ENCODE measurements around the gene EBF3. TPM values are rescaled to one million over a fixed set of nuclear protein-coding genes. Genes with fewer than 3 reads are reported as not detected.

Gene EBF3
- total RNA-seq, 1 experiment from 2014 or later = not detected

DNA sequence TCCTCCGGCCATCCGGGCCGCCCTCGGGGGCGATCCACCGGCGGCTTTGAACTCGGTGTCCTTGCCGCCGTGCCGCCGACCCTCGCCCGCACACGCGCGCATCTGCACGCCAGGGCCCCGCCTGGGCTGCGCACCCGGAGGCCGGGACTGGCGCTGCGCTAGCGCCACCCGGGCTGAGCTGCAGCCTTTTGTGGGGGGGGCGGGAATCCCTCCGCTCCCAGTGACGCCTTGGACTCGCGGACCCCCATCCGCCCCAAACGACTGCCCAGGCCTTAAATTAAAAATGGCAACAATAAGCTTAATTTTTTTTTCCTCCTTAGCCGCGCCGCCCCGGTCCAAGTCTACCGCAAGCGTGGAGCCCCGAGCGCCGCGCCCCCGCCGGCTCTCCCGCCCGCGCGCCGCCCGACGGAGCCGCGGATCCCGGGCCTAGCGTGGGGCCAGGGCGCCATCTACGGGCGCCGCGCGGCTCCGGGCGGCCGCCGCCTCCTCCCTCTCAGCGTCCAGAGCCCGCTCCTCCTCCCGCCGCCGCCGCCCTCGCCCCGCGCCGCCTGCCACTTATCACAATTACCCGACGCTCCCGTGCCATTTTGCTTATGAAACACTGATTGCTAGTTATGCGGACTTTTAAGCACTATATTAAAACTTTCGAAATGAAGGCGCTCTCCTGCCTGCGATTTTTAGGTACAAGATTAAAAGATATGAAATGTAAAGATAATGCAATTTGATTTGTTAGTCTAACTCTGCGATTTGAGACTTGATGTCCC is 7.5 kb upstream of the EBF3 start:
- H3K9me3 ChIP-seq (ENCODE audit: low read length) = no peaks in the 10 kb centered on the region
- no peaks in the 10 kb centered on the region for H3K79me2 ChIP-seq (ENCODE audit: low read length)
- POLR2A ChIA-PET (ENCODE audit: unreplicated experiment) = no interaction called here
- no peaks in the 10 kb centered on the region for H3K9me2 ChIP-seq (replicated peaks; ENCODE audit: low read length)
- peaks cover 52% of the 10 kb centered on the region for H3K27me3 ChIP-seq (ENCODE audit: low read length)
- H3F3A ChIP-seq (ENCODE audit: low read length, unreplicated experiment) = no peaks in the 10 kb centered on the region
- H3K36me3 ChIP-seq (ENCODE audit: low read depth, low read length) = no peaks in the 10 kb centered on the region
- TF ChIP-seq, protein P1, sequence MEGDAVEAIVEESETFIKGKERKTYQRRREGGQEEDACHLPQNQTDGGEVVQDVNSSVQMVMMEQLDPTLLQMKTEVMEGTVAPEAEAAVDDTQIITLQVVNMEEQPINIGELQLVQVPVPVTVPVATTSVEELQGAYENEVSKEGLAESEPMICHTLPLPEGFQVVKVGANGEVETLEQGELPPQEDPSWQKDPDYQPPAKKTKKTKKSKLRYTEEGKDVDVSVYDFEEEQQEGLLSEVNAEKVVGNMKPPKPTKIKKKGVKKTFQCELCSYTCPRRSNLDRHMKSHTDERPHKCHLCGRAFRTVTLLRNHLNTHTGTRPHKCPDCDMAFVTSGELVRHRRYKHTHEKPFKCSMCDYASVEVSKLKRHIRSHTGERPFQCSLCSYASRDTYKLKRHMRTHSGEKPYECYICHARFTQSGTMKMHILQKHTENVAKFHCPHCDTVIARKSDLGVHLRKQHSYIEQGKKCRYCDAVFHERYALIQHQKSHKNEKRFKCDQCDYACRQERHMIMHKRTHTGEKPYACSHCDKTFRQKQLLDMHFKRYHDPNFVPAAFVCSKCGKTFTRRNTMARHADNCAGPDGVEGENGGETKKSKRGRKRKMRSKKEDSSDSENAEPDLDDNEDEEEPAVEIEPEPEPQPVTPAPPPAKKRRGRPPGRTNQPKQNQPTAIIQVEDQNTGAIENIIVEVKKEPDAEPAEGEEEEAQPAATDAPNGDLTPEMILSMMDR (conservative IDR thresholded peaks at IDR 0.05; ENCODE audit: low read depth, low read length) = no peak; the same call in 1 of the 2 replicates
- no peak for TF ChIP-seq EZH2phosphoT487 (IDR thresholded peaks at IDR 0.05; ENCODE audit: borderline replicate concordance, low read length)
- no peak for TF ChIP-seq EZH2 (IDR thresholded peaks at IDR 0.05; ENCODE audit: low read length, unreplicated experiment)
- H3K27ac ChIP-seq (ENCODE audit: low read length) = no peak overlapping the region
- H3K9ac ChIP-seq (ENCODE audit: low read length) = no peak overlapping the region
- CTCF ChIA-PET = interaction anchor here (0.6 kb wide), 1 partner anchor 211 kb away, joined by 3 read pairs; no protein-coding TSS in a partner anchor
- H4K20me1 ChIP-seq (ENCODE audit: low read length) = no peaks in the 10 kb centered on the region
- peaks cover 6% of the 10 kb centered on the region for H3K4me1 ChIP-seq (ENCODE audit: insufficient read depth, low read length)
- no peak overlapping the region for H2AFZ ChIP-seq (ENCODE audit: low read length)
- no TSS peak for BruUV-seq (replicated peaks)
- DNase-seq = peak; percentile 56
- peak overlapping the region; percentile 71 for H3K4me2 ChIP-seq (ENCODE audit: low read length)
- peak; percentile 84 for ATAC-seq
- intact Hi-C loops (cut with micrococcal nuclease) = loop anchor here (2.0 to 5.0 kb wide), 2 partner anchors 156 to 941 kb away; no protein-coding TSS in a partner anchor
- H3K4me3 ChIP-seq (ENCODE audit: low read length) = peak overlapping the region; percentile 59

DNA sequence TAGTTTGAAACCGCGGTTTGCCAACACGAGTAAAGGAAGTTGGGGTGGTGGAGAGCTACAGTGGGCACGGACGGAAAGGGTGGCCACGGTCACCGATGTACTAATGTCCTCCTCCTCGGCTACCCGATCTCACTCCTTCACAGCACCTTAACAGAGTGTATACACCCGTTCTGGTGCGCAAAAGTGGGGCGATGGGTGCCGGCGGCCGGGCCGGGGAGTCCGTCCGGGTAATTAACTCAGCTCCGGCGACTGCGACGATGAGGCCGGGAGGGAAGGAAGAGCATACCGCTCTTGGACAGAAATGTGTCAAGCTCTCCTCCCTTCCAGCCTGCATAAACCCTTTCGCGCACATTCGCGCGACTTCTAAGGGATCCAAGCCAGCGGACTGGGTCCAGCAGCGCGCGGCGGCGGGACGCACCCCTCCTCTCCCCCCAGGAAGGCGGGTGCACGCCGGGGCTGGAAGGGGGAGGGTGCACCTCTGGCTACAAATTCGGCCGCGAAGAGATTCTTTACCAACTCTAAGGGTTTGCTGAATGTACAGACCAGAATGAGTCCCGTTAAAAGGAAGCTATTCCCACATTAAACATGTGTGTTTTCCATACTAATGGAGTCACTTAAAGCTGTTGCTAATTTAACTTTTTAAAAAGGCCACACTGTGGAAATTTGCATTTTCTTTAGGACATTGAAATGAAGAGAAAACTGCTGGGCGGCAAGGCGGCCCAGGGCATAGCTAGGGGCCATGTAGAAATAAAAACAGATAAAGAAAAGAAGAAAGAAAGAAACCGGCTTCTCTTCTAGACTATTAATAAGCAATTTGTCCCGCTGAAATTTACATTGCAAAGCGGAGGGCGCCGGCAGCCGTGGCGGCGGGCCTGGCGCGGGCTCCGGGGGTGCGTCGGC is 6.6 kb upstream of the EBF3 start:
- ChIA-PET CTCF (interaction anchor here (0.6 kb wide), 1 partner anchor 211 kb away, joined by 3 read pairs; no protein-coding TSS in a partner anchor), POLR2A (ENCODE audit: unreplicated experiment) (no interaction called here)
- no peak for ATAC-seq
- H3K4me3 ChIP-seq (ENCODE audit: low read length) = no peak overlapping the region
- H3K27ac ChIP-seq (ENCODE audit: low read length) = no peak overlapping the region
- H3K4me1 ChIP-seq (ENCODE audit: insufficient read depth, low read length) = peaks cover 6% of the 10 kb centered on the region
- H3K9me2 ChIP-seq (replicated peaks; ENCODE audit: low read length) = no peaks in the 10 kb centered on the region
- intact Hi-C loops (cut with micrococcal nuclease) = loop anchor here (2.0 to 5.0 kb wide), 2 partner anchors 157 to 940 kb away; no protein-coding TSS in a partner anchor
- no peaks in the 10 kb centered on the region for H3K36me3 ChIP-seq (ENCODE audit: low read depth, low read length)
- H3F3A ChIP-seq (ENCODE audit: low read length, unreplicated experiment) = no peaks in the 10 kb centered on the region
- H3K9ac ChIP-seq (ENCODE audit: low read length) = no peak overlapping the region
- 0 out of 2 replicates have a peak overlapping the region, but pooled peaks have one; percentile 13 for H3K4me2 ChIP-seq (ENCODE audit: low read length)
- H3K79me2 ChIP-seq (ENCODE audit: low read length) = no peaks in the 10 kb centered on the region
- peaks cover 61% of the 10 kb centered on the region for H3K27me3 ChIP-seq (ENCODE audit: low read length)
- TF ChIP-seq EZH2phosphoT487 (IDR thresholded peaks at IDR 0.05; ENCODE audit: borderline replicate concordance, low read length) = peak; percentile 40; the same call in 1 of the 2 replicates
- TF ChIP-seq, protein P1 (conservative IDR thresholded peaks at IDR 0.05; ENCODE audit: low read depth, low read length) = no peak
- H4K20me1 ChIP-seq (ENCODE audit: low read length) = no peaks in the 10 kb centered on the region
- H3K9me3 ChIP-seq (ENCODE audit: low read length) = no peaks in the 10 kb centered on the region
- H2AFZ ChIP-seq (ENCODE audit: low read length) = no peak overlapping the region
- BruUV-seq (replicated peaks) = no TSS peak
- DNase-seq = no peak
